SK-N-SH (cell line): ENCODE results near the gene CLCNKB.

Experiments
- CTCF ChIP-seq: fragments of 200-600 bp; sonication (generic); IDR thresholded peaks from 2 replicates; pipeline ENCODE4 v1.6.1; 2017; ENCODE audit warnings: antibody characterized with exemption, mild to moderate bottlenecking, moderate library complexity
- EP300 ChIP-seq, 2 experiments: IDR thresholded peaks; 2 replicates each; pipeline versions ENCODE4 v1.4.0 to v1.6.1; 2012; ENCODE audit warnings: borderline replicate concordance in 1 of 2, low read depth in 1 of 2, low read length in 1 of 2
- FOXJ3 ChIP-seq: sonication (generic); formaldehyde crosslinking; IDR thresholded peaks from 2 replicates; pipeline ENCODE4 v1.5.1; 2020; ENCODE audit warnings: mild to moderate bottlenecking, missing genetic modification reagents
- GABPA ChIP-seq: IDR thresholded peaks from 2 replicates; pipeline ENCODE4 v1.4.0; 2012; ENCODE audit warnings: low read depth, mild to moderate bottlenecking
- JUND ChIP-seq: IDR thresholded peaks from 2 replicates; pipeline ENCODE4 v1.4.0; 2012
- MEF2A ChIP-seq: IDR thresholded peaks from 2 replicates; pipeline ENCODE4 v1.4.0; 2012; ENCODE audit warnings: low read depth, borderline replicate concordance
- MXI1 ChIP-seq: IDR thresholded peaks from 2 replicates; pipeline ENCODE4 v1.6.1; 2012; ENCODE audit warnings: mild to moderate bottlenecking, low read depth, low read length, improper control_type of control experiment
- POLR2AphosphoS5 ChIP-seq: IDR thresholded peaks from 2 replicates; pipeline ENCODE4 v1.6.1; 2012; ENCODE audit warnings: low read depth, low read length
- RCOR1 ChIP-seq: fragments of 150-350 bp; IDR thresholded peaks from 2 replicates; pipeline ENCODE4 v1.6.1; 2017; ENCODE audit warnings: antibody characterized with exemption, low read length
- REST ChIP-seq: IDR thresholded peaks from 2 replicates; pipeline ENCODE4 v1.6.1; 2012; ENCODE audit warnings: mild to moderate bottlenecking, low read depth, low read length, moderate library complexity
- RFX5 ChIP-seq: IDR thresholded peaks from 2 replicates; pipeline ENCODE4 v1.6.1; 2012; ENCODE audit warnings: mild to moderate bottlenecking, improper control_type of control experiment, low read length
- SIN3A ChIP-seq: IDR thresholded peaks from 2 replicates; pipeline ENCODE4 v1.6.1; 2012; ENCODE audit warnings: low read depth, mild to moderate bottlenecking, low read length, moderate library complexity, borderline replicate concordance
- YY1 ChIP-seq: IDR thresholded peaks from 2 replicates; pipeline ENCODE4 v1.4.0; 2012; ENCODE audit warnings: low read depth, mild to moderate bottlenecking

DNA sequence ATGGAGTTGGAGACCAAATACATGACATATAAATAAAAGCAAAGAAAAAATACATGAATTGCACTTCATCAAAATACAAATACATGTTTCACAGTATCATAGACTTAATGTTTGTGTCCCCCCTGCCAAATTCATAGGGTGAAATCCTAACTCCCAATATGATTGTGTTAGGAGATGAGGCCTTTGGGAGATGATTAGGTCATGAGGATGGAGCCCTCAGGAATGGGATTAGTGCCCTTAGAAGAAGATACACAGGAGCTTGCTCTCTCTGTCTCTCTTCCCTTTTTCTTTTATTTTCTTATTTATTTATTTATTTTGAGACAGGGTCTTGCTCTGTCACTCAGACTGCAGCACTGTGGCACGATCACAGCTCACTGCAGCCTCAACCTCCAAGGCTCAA lies 55.8 kb downstream of the CLCNKB start:
- TF ChIP-seq EP300 (IDR thresholded peaks at IDR 0.05; ENCODE audit: borderline replicate concordance in 1 of 2, low read depth in 1 of 2, low read length in 1 of 2): no peak
- no peak for TF ChIP-seq POLR2AphosphoS5
- no peak for TF ChIP-seq RCOR1
- TF ChIP-seq CTCF: no peak
- no peak for TF ChIP-seq YY1
- no peak for TF ChIP-seq FOXJ3 (CRISPR knock-in tag)
- no peak for TF ChIP-seq RFX5
- TF ChIP-seq MXI1: no peak
- no peak for TF ChIP-seq SIN3A
- no peak for TF ChIP-seq REST
- TF ChIP-seq JUND: no peak
- TF ChIP-seq MEF2A: no peak
- TF ChIP-seq GABPA: no peak
